ENCODE measurements around the gene SEPHS2.

GRCh38 chr16:30473231-30474073 lies 27.8 kb upstream of the SEPHS2 start:
- TF ChIP-seq CTCF (IDR thresholded peaks at IDR 0.05; ENCODE audit: insufficient read depth, low read depth, low read length) (no peak), EZH2 (IDR thresholded peaks at IDR 0.05; ENCODE audit: insufficient read depth, low read length) (no peak)

All from astrocyte (in vitro differentiated cells and primary cell).